Upper lobe of right lung (tissue), 1 donor: ENCODE results near the gene DPEP2NB. TPM values are rescaled to one million over a fixed set of nuclear protein-coding genes. Genes with fewer than 3 reads are reported as not detected.

ENCODE experiments used
- ATAC-seq: fragments of 200-7000 bp; cut with Tn5 transposase; one replicate; pipeline ENCODE4 v1.9.1; 2020; ENCODE audit warnings: mild to moderate bottlenecking, moderate library complexity
- DNase-seq: peaks from one replicate; pipeline ENCODE4 v3.0.0-alpha.2; 2020
- H3K27ac ChIP-seq: fragments of 200-600 bp; one replicate; pipeline ENCODE4 v1.8.0; 2022
- H3K27me3 ChIP-seq: fragments of 200-600 bp; one replicate; pipeline ENCODE4 v1.8.0; 2022; ENCODE audit warnings: mild to moderate bottlenecking
- H3K36me3 ChIP-seq: fragments of 200-600 bp; one replicate; pipeline ENCODE4 v1.8.0; 2022
- H3K4me1 ChIP-seq: fragments of 200-600 bp; one replicate; pipeline ENCODE4 v1.8.0; 2022
- H3K4me3 ChIP-seq: fragments of 200-600 bp; one replicate; pipeline ENCODE4 v1.8.0; 2022; ENCODE audit warnings: mild to moderate bottlenecking
- H3K9me3 ChIP-seq: fragments of 200-600 bp; one replicate; pipeline ENCODE4 v1.8.0; 2022
- intact Hi-C: fragments of 100-400 bp; cut with DNase I; formaldehyde crosslinking; loops from one replicate; pipeline ENCODE4 v1.11.0; 2022
- total RNA-seq: library from RNA; stranded (reverse); fragmentation: NEBNext Ultra II Directional; extraction: Animal tissue kit (Norgen Biotek cat#: 25700); gene quantifications from one replicate; pipeline ENCODE4 v1.2.1, GENCODE V29; 2021
- TF ChIP-seq, protein P1 (sequence below): fragments of 200-600 bp; IDR thresholded peaks from one replicate; pipeline ENCODE4 v1.8.0; 2022; ENCODE audit warnings: antibody characterized with exemption
- donor health status: DM: no; HTN: yes; CAD: no; lungs with severe emphysema.

DPEP2NB gene
- total RNA-seq, 1 donor from 2014 or later = not detected

DNA sequence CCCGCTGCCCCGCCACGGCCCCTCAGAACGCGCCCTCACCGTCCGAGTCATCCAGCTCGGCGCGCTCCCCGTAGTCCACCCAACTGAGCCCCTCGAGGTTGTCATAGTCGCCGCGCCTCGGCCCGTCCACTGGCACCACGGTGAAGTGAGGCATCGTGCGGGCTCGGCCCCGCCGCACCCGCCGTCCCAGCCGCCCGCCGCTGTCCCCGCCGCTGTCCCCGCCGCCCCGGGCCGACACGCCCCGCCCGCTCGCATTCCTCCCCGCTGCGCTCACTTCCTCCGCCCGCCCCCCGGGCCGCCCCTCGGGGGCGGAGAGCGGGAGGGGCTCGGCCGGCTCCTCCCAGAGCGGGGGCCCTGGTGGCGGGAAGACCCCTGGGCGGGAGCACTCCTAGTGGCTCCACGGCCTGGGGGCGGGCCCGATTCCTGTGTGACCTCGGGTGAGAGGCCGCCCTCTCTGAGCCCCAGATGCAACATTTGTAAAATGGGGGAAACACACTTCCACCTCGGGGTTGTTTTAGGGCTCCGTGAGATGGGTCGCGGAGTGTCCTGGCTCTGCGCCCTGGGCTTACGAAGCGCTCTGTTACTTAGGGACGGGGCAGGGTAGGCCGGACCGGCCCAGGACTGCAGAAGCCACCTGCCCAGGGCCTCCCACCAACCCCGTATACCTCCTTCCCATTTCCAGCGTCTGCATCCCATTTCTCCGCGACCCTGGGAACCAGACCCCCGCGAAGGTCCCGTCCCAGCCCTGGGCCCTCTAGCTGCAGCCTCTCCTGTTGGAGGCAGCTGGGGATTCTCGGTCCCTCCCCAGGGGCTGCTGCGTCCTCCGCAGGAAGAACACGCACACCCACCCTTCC lies 47.1 kb downstream of the DPEP2NB start, which contains the start of gene SLC12A4:
TSS of gene SLC12A4 (minus strand) at position 238 of the 854 bp plus-strand sequence. CDS start at position 154, 84 bp downstream.
- DNase-seq (peak; percentile 92), ATAC-seq (peak; percentile 93)
- intact Hi-C loops = no loop called here
- Histone ChIP-seq H3K27me3 (no peaks in the 10 kb centered on the region), H3K4me3 (peak within 1 kb of the TSS; percentile 95), H3K9me3 (no peaks in the 10 kb centered on the region), H3K4me1 (peaks cover 39% of the 10 kb centered on the region), H3K36me3 (peaks cover 4% of the 10 kb centered on the region), H3K27ac (peak within 1 kb of the TSS; percentile 96)
- TF ChIP-seq, protein P1, sequence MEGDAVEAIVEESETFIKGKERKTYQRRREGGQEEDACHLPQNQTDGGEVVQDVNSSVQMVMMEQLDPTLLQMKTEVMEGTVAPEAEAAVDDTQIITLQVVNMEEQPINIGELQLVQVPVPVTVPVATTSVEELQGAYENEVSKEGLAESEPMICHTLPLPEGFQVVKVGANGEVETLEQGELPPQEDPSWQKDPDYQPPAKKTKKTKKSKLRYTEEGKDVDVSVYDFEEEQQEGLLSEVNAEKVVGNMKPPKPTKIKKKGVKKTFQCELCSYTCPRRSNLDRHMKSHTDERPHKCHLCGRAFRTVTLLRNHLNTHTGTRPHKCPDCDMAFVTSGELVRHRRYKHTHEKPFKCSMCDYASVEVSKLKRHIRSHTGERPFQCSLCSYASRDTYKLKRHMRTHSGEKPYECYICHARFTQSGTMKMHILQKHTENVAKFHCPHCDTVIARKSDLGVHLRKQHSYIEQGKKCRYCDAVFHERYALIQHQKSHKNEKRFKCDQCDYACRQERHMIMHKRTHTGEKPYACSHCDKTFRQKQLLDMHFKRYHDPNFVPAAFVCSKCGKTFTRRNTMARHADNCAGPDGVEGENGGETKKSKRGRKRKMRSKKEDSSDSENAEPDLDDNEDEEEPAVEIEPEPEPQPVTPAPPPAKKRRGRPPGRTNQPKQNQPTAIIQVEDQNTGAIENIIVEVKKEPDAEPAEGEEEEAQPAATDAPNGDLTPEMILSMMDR = no peak

DNA sequence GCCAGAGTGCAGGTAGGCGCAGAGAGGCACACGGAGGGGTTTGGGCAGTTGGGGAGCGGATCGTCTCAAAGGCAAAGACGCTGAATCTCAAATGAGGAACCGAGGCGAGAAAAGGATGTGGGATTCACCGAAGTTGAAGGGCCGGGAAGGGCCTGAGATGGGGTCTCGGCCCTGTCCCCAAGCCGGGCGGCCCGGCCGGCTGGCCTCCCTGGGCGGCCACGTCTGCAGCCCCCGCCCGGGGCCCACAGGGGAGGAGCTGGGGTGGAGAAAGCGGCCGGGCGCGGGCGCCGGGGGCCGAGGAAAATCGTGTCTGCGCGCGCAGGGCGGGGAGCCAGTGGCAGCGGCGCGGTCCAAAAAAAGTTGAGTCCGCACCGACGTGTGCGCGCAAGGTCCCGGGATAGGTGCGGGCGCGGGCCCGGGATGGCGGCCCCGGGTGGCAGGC lies 47.7 kb downstream of the DPEP2NB start:
- DNase-seq (peak; percentile 79), ATAC-seq (peak; percentile 48)
- Histone ChIP-seq H3K27me3 (no peaks in the 10 kb centered on the region), H3K9me3 (no peaks in the 10 kb centered on the region), H3K36me3 (peaks cover 10% of the 10 kb centered on the region), H3K4me3 (peak overlapping the region; percentile 95), H3K4me1 (peaks cover 45% of the 10 kb centered on the region), H3K27ac (peak overlapping the region; percentile 96)
- TF ChIP-seq, protein P1 = no peak
- intact Hi-C loops = no loop called here

DNA sequence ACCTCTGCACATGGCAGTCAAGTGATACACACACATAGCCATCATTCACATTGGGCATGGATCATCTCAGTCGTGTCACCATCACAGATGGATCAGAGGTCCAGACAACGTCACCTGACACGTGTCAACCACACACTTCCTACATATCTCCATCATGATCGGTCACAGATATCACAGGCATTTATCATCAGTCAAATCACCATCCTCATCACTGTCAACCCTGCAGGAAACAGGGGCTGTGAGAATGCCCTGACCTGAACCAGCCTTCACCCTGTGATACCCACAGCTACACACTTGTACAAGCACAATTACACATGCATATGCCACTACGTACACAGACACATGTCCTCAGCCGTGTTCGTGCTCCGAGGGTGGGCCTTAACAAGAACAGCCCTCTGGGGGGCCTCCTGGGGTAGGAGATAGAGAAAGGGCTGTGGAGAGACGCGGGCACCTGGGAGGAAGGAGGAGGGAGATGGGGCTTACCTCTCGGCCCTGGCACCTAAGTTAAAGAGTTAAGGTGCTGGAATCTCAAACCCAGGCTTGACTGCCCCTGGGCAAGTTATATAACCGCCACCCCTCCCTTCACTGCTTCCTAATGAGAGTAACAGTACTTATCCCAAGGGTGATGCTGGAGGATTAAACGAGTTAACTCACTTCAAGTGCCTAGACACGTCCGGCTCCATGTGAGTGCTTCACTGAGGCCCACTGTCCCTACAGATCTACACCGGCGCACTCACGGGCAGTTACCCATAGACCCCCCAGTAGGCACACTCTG lies 48.3 kb downstream of the DPEP2NB start:
- intact Hi-C loops = no loop called here
- TF ChIP-seq, protein P1 = no peak
- peak overlapping the region; percentile 96 for H3K27ac ChIP-seq
- DNase-seq (no peak), ATAC-seq (peak; percentile 2)
- peaks cover 16% of the 10 kb centered on the region for H3K36me3 ChIP-seq
- H3K4me1 ChIP-seq = peaks cover 51% of the 10 kb centered on the region
- H3K9me3 ChIP-seq = no peaks in the 10 kb centered on the region
- H3K4me3 ChIP-seq = peak overlapping the region; percentile 95
- H3K27me3 ChIP-seq = no peaks in the 10 kb centered on the region

DNA sequence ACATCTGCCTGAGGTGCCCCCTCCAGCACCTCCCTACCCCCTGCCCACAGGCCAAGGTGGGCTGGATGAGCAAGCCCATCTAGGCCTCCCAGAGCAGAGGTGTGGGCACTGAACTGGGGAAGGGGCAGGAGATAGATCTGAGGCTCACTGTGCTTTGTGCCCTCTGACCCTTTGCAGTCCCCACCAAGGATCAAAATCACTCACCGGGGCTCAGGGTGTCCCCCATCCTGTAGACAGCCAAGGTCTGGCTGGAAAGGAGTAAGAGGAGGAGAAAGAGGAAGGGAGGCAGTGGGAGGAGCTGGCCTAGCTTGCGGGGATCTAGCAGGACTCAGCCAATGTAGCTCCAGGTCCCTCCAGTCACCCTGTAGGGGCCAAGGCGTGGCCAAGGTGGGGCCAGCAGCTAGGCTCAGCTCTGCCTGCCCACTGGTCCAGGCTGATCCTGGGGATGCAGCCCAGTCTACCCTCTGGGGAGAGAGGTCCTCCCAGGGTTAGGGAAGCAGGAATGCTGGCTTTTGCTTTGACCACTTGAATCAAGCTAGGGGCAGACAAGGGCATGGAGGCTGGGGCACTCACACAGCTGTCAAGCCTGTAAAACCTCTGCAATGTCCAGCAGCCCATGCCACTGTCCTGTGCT lies 49.0 kb downstream of the DPEP2NB start:
- DNase-seq (no peak), ATAC-seq (peak; percentile 42)
- intact Hi-C loops = no loop called here
- TF ChIP-seq, protein P1 = no peak
- no peaks in the 10 kb centered on the region for H3K27me3 ChIP-seq
- H3K9me3 ChIP-seq = no peaks in the 10 kb centered on the region
- peaks cover 58% of the 10 kb centered on the region for H3K4me1 ChIP-seq
- peak overlapping the region; percentile 96 for H3K27ac ChIP-seq
- H3K4me3 ChIP-seq = peak overlapping the region; percentile 95
- H3K36me3 ChIP-seq = peaks cover 23% of the 10 kb centered on the region
